ENCODE data around the gene GCK.
A peak's percentile ranks its signal among the peaks of the same experiment; 100 is the strongest.

Gene GCK

DNA sequence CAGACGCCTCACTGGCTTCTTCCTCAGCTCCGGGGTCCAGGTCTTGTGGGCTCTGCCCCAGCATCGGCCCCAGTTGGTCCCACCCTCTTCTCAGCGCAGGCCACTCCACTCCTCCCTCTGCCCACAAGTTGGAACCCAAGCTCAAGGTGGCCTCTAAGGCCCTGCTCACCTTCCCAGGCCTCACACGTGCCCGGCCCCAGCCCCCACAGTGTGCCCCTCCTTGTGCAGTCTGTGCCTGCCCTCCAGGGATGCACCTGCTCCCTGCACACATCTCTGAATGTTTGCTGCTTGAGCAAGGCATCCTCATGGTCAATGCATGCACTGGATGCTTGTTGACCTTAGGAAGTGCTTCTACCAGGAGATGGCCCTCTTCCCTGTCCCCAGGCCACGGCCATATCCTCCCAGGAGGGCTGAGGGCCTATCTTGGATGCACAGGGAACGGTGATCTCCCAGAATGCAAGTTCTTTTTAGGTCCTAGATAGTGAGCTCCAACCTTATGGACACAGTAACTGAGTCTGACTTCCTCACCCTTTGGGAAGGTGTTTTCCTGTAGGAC lies 92.8 kb downstream of the GCK start:
- H3K79me2 ChIP-seq (ENCODE audit: insufficient read depth, low read length) = no peaks in the 10 kb centered on the region
- peak; percentile 70 for DNase-seq
- H3K27ac ChIP-seq (ENCODE audit: low read length) = peak overlapping the region; percentile 97
- no peaks in the 10 kb centered on the region for H4K20me1 ChIP-seq (ENCODE audit: insufficient read depth, low read length)
- peaks cover 77% of the 10 kb centered on the region for H3K4me1 ChIP-seq (ENCODE audit: insufficient read depth, low read length)
- H3K36me3 ChIP-seq (ENCODE audit: insufficient read depth, low read length) = no peaks in the 10 kb centered on the region
- H3K9ac ChIP-seq (ENCODE audit: low read depth, low read length) = peak overlapping the region; percentile 59
- no peaks in the 10 kb centered on the region for H3K27me3 ChIP-seq (ENCODE audit: insufficient read depth, low read length, poor library complexity)
- ATAC-seq (ENCODE audit: insufficient read depth, low read depth) = peak; percentile 21
- peak overlapping the region in 1 of 2 experiments; percentile 2; a peak in 1 of 4 replicates for H3K4me3 ChIP-seq (ENCODE audit: low read depth in 1 of 2, low read length in 2 of 2)
- H2AFZ ChIP-seq (ENCODE audit: low read depth, low read length) = peak overlapping the region; percentile 19
- H3K9me3 ChIP-seq (ENCODE audit: insufficient read depth, low read length, severe bottlenecking) = peaks cover 3% of the 10 kb centered on the region
- peak overlapping the region; percentile 39 for H3K4me2 ChIP-seq (ENCODE audit: insufficient read depth, low read length)
- TF ChIP-seq, protein P1, sequence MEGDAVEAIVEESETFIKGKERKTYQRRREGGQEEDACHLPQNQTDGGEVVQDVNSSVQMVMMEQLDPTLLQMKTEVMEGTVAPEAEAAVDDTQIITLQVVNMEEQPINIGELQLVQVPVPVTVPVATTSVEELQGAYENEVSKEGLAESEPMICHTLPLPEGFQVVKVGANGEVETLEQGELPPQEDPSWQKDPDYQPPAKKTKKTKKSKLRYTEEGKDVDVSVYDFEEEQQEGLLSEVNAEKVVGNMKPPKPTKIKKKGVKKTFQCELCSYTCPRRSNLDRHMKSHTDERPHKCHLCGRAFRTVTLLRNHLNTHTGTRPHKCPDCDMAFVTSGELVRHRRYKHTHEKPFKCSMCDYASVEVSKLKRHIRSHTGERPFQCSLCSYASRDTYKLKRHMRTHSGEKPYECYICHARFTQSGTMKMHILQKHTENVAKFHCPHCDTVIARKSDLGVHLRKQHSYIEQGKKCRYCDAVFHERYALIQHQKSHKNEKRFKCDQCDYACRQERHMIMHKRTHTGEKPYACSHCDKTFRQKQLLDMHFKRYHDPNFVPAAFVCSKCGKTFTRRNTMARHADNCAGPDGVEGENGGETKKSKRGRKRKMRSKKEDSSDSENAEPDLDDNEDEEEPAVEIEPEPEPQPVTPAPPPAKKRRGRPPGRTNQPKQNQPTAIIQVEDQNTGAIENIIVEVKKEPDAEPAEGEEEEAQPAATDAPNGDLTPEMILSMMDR (IDR thresholded peaks at IDR 0.05; ENCODE audit: borderline replicate concordance, extremely low read depth, low read length, poor library complexity, severe bottlenecking) = peak; percentile 33
- no peak for TF ChIP-seq EZH2 (IDR thresholded peaks at IDR 0.05; ENCODE audit: borderline replicate concordance, low read depth, low read length, severe bottlenecking)

DNA sequence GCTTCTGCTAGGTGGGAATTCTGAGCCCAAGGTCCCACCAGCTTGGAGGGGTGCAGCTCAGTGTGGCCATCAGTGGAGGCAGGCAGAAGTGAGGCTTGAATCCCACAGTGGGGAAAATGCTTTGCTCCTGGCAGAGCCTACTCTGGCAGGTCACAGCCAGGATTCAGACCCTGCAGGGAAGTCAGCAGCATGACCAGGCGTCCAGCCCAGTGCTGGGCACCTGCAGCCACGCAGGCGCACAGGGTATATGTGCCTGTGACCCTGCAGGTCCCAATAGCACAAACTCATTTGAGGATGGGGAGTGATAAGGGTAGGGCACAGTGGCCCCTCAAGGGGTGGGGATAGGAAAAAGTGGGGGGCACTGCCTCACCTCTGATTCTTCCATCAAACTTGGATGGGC lies 93.5 kb downstream of the GCK start:
- peaks cover 71% of the 10 kb centered on the region for H3K4me1 ChIP-seq (ENCODE audit: insufficient read depth, low read length)
- no peaks in the 10 kb centered on the region for H4K20me1 ChIP-seq (ENCODE audit: insufficient read depth, low read length)
- peak overlapping the region; percentile 59 for H3K9ac ChIP-seq (ENCODE audit: low read depth, low read length)
- H3K9me3 ChIP-seq (ENCODE audit: insufficient read depth, low read length, severe bottlenecking) = peaks cover 3% of the 10 kb centered on the region
- no peaks in the 10 kb centered on the region for H3K27me3 ChIP-seq (ENCODE audit: insufficient read depth, low read length, poor library complexity)
- TF ChIP-seq, protein P1 (IDR thresholded peaks at IDR 0.05; ENCODE audit: borderline replicate concordance, extremely low read depth, low read length, poor library complexity, severe bottlenecking) = no peak
- no peak for TF ChIP-seq EZH2 (IDR thresholded peaks at IDR 0.05; ENCODE audit: borderline replicate concordance, low read depth, low read length, severe bottlenecking)
- H3K4me2 ChIP-seq (ENCODE audit: insufficient read depth, low read length) = no peak overlapping the region
- DNase-seq (no peak), ATAC-seq (ENCODE audit: insufficient read depth, low read depth) (no peak)
- no peaks in the 10 kb centered on the region for H3K79me2 ChIP-seq (ENCODE audit: insufficient read depth, low read length)
- peak overlapping the region; percentile 19; the same call in 1 of the 2 replicates for H2AFZ ChIP-seq (ENCODE audit: low read depth, low read length)
- no peaks in the 10 kb centered on the region for H3K36me3 ChIP-seq (ENCODE audit: insufficient read depth, low read length)
- H3K4me3 ChIP-seq (ENCODE audit: low read depth in 1 of 2, low read length in 2 of 2) = no peak overlapping the region; a peak in 1 of 4 replicates
- H3K27ac ChIP-seq (ENCODE audit: low read length) = peak overlapping the region; percentile 97

GRCh38 chr7:44094883-44095592 lies 94.2 kb downstream of the GCK start:
- H3K4me3 ChIP-seq (ENCODE audit: low read depth in 1 of 2, low read length in 2 of 2) = no peak overlapping the region
- ATAC-seq (ENCODE audit: insufficient read depth, low read depth) (no peak), DNase-seq (no peak)
- H4K20me1 ChIP-seq (ENCODE audit: insufficient read depth, low read length) = no peaks in the 10 kb centered on the region
- H3K4me2 ChIP-seq (ENCODE audit: insufficient read depth, low read length) = no peak overlapping the region
- H3K27ac ChIP-seq (ENCODE audit: low read length) = peak overlapping the region; percentile 97
- H3K4me1 ChIP-seq (ENCODE audit: insufficient read depth, low read length) = peaks cover 63% of the 10 kb centered on the region
- no peaks in the 10 kb centered on the region for H3K79me2 ChIP-seq (ENCODE audit: insufficient read depth, low read length)
- TF ChIP-seq, protein P1 (IDR thresholded peaks at IDR 0.05; ENCODE audit: borderline replicate concordance, extremely low read depth, low read length, poor library complexity, severe bottlenecking) = no peak
- no peak for TF ChIP-seq EZH2 (IDR thresholded peaks at IDR 0.05; ENCODE audit: borderline replicate concordance, low read depth, low read length, severe bottlenecking)
- no peaks in the 10 kb centered on the region for H3K36me3 ChIP-seq (ENCODE audit: insufficient read depth, low read length)
- H3K9ac ChIP-seq (ENCODE audit: low read depth, low read length) = peak overlapping the region; percentile 59; the same call in 1 of the 2 replicates
- peaks cover 3% of the 10 kb centered on the region for H3K9me3 ChIP-seq (ENCODE audit: insufficient read depth, low read length, severe bottlenecking)
- no peaks in the 10 kb centered on the region for H3K27me3 ChIP-seq (ENCODE audit: insufficient read depth, low read length, poor library complexity)
- H2AFZ ChIP-seq (ENCODE audit: low read depth, low read length) = no peak overlapping the region

All from DND-41 (cell line).